Stimulated activated CD8-positive, alpha-beta memory T cell treated with anti-CD3 and anti-CD28 coated beads, Interleukin-12 subunit alpha, Interleukin-12 subunit beta, amount 100 ng/mL, for 24 hours (primary cell): Measurements from ENCODE around the gene ZNF423.

ENCODE experiments used
- DNase-seq: peaks from one replicate; pipeline ENCODE4 v3.0.0-alpha.2; 2020; ENCODE audit errors: extremely low read depth

ZNF423 gene

DNA sequence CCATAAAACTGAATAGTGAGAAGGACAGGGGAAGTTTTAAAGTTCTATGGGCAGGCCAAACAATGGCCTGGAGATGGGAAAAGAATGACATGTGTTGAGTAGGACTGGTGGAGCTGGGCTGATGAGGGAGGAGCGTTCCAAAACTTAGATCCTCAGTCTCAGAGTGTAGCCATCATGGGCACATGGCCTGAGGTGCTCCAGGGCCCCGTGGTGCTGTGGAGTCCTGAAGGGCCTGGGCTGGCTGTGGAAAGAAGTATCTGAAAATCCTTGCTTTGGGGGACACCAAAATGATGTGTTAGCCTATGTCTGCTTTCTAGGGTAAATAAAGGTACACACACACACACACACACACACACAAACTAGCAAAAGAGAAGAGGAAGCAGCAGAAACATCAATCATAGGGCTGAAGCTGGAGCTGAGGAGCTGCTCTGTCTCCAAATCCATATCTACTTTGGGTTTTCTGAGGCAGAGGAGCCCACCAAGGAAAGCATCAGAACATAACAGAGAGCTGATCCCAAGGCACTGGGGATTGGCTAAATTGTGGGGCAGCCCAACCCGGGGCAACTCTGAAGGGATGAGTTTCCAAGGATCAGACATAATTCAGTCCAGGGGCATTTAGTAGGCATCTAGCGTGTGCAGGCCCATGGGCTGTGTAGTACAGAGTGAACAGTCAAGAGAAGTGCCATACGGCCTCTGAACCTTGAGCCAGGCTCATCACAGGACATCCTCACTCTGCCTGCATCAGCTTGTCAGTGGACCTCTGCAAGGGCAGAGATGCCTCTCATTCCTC lies 397.1 kb downstream of the ZNF423 start:
- no peak for DNase-seq

- DNase-seq = no peak
Measured at GRCh38 chr16:49458243-49458642, 397.7 kb downstream of the ZNF423 start.

DNA sequence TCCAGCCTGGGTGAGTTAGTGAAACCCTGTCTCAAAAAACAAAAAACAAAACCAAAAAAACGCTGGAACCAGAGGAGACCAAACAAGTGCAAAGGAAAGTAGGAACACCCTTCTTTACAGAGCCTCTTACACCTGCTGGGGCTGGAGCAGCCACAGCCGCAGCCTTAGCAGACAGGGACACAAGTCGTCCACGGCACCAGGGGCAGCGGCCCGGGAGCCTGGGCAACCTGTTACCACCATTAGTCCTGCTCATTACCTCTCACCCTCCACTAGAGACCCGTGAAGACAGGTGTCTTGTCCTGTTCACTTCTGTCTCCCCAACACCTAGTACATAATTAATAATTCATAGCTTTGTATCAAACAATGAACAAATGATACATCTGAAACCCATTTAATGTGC lies 398.7 kb downstream of the ZNF423 start:
- DNase-seq = no peak

DNA sequence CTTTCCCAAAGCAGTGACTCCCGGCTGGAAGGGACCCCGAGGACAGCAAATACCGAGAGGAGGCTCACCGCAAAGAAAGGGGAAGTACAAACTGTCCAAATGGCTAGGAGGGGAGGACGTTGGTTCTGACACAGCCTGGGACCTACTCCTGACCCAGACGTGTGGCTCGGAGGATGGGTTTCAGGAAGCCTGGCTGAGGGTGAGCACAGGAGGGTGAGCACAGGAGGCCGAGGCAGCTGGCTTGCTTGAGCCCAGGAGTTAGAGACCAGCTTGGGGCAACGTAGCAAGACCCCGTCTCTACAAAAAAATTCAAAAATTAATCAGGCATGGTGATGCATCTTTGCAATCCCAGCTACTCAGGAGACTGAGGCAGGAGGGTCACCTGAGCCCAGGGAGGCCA lies 399.1 kb downstream of the ZNF423 start:
- DNase-seq = no peak

- DNase-seq = no peak
Measured at GRCh38 chr16:49455991-49456745, 399.7 kb downstream of the ZNF423 start.

DNA sequence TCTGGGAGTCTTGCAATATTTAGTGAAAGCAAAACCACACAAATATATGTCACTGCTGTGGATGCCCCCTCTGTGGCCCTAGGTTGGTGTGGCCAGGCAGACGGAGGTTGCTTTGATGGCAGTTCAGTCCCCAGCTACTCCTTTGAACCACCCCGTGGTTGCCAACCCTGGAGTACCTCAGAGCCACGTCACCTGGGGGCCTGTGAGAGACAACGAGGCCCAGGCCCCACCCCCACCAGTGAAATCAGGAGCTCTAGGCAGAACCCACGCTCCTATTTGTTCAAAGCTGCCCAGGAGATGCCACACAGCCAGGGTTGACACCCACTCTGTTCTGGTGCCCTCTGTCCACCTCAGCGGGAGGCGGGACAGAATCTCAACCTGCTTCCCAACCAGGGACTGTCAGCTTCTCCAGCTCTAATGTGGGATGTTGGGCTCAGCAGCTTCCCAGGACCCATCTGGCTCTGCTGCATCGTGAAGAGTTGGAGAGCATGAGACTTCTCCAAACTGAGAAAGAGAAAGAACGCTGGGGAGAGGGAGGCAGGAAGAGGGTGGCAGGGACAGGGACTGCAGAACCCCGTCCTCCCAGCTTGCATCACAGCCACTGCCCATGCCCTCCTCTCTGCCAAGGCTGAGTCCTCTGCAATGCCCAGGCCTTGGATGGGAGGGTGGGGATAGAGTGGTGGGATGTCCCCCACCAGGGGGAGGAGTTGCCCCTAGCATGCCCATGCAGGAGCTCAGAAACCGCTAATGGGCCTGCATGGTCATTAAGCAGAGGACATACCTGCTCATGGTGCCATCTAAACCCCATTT lies 400.5 kb downstream of the ZNF423 start:
- no peak for DNase-seq

DNA sequence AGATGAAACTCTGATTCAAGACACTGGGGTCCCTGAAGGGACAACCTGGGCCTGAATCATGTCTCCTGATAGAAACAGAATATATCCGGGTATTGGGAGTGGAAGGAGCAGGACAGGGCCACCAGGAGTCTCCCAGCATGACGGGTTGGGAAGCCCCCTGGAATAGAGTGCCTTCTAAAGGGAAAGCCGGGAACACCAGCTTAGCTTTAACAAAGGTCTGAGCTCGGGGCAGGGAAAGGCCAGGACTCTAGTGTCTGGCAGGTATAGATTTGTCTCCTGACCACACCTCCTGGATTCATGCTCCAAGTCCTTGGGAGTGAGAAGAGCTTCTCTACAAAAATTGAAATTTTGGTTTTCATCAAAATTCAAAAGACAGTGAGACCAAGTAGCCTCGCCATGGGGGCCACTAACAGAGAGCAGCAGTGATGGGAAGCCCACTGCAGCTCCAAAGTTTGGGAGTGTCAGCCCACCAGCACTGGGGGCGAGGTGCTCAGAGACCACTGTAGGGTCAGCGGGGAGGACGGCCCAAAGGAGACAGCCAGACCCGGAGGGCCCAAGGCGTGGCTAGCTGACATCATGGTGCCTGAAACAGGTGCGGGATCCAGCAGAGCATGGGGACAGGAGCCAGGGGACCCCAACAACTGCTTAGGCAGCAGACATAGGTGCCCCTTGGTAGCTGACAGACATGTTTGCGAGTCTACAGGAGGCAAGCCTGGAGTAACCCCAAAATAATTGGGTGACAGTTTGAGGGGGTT lies 401.3 kb downstream of the ZNF423 start:
- no peak for DNase-seq

DNA sequence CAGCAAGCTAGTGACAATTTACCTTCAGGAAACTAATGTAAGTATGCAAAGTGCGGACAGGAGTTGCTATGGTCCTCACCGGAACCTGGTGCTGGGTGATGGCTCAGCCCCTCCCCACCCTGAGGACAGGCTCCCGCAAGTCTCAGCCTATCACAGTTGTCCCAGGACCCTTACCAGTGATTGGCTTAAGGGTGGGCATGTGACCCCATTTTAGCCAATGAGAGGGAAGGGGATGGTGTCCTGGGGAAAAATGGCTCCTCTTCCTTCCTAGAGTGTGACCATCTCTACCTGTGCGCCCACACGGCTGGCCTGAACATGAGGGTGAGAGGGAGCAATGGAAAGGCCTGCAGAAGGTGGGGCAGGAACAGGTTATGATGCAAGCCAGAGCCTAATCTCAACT lies 401.9 kb downstream of the ZNF423 start:
- DNase-seq = no peak

- DNase-seq = no peak
Measured at GRCh38 chr16:49453021-49453420, 402.9 kb downstream of the ZNF423 start.

DNA sequence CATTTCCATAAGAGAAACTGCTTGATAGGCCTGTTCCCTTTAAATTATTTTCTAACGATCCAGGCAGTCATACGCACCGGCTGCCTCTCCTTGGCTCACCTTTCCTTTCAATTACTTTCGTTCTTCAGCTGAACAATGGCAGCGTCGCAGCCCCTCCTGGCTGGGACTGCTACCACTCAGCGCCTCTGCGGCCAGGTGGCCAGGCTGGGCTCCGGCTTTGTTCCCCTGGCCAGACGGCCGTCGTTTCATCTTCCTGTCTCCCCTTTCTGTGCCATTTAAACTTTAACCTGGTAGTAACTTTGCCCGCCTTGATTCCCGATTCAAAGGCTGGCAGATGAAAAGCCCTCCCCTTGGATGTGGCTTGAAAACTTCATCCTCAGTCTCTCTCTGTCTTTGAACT lies 403.3 kb downstream of the ZNF423 start:
- DNase-seq = no peak

DNA sequence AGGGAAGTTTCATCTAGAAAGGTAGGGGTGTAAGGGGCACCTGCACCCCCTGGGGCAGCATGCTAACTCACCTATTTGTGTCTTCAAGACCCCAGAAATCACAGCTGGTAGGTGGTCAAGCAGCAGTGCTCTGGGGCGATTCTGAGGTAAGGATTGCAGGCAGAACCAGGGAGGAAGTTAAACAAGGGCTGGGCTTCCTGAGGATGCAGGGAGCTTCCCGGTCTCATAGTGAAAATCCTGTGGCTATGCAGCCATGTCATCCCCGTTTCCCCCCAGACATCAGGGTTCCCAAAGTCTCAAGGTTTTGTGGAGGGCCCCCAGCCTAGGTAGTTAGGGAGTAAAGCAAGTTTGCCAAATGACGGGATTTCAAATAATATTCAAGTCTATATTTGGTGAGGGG lies 403.8 kb downstream of the ZNF423 start:
- no peak for DNase-seq

DNA sequence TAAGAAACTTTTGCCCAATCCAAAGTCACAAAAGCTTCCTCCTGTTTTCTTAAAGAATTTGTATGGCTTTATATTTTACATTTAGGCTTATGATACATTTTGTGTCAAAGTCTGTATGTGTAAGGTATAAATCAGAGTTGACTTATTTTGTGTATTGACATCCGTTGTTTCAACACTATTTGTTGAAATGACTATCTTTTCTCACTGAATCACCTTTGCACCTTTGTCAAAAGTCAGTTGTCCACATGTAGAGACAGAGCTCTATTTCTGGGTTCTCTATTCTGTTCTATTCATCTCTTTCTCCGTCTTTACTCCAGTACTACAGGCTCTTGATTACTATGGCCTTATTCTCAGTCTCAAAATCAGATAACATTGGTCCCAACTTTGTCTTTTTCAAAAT lies 409.1 kb downstream of the ZNF423 start:
- no peak for DNase-seq

DNA sequence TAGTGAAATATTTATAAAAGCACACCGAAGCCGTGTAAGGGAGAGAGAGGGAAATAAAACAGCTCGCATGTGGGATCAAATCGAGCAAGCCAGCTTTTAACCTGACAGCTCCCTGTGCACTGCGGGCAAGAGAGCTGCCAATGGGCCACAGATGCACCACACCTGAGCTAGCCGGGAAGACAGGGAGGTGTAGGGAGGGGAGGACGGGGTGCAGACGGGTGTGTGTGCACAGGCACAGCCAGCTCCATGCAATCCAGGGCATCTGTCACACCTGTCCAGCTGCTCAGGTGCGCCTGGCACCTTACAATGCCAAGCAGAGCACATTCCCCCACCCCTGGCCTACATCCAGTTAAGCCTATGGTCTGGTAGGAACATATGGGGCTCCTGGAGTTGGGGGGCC lies 412.3 kb downstream of the ZNF423 start:
- DNase-seq = no peak

DNA sequence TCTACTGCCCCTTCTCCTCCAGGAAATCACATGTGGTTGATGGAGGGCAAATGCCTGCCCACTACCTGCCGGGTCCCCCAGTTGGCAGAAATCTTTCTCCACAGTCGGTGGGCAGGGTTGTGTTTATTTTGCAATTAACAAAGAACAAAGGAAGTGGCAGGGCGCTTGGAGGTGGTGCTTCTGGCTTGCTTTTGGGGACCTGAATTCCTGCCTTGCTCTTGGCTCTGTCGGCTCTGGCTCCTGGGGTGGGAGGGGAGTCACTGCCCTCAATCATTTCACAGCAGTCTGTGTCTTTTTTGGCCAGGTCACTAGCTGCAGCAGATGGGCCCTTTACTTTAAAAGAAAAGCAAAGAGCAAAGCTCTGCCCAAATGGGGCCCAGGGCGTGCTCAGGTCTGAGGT lies 413.1 kb downstream of the ZNF423 start:
- DNase-seq = no peak

- DNase-seq = no peak
Measured at GRCh38 chr16:49441366-49441780, 414.5 kb downstream of the ZNF423 start.

GRCh38 chr16:49440156-49441065 lies 415.5 kb downstream of the ZNF423 start:
- no peak for DNase-seq

GRCh38 chr16:49439676-49440075 lies 416.2 kb downstream of the ZNF423 start:
- DNase-seq = no peak

DNA sequence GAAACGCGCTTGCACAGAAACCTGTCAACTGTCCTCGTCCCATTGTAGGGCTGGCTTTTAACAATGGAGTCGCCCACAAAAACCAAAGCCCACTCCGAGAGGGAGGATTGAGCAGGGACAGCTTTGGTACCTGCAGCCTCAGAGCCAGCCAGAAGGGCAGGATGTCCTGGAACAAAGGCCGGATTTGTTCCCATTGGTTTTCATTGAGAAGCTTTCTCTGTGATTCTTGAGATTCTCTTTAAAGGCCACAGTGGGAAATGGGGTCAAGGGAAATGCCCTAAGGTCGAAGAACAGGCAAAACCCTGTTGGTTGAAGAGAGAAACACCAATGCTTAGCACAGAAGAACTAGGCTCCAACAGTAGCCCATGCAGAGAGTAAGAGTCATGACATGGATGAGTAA lies 416.9 kb downstream of the ZNF423 start:
- DNase-seq = no peak
